Lower leg skin (tissue), 4 donors: ENCODE data around the gene GLB1L2. TPM values are rescaled to one million over a fixed set of nuclear protein-coding genes. Genes with fewer than 3 reads are reported as not detected.

Experiments
- DNase-seq, 2 donors: peaks; one replicate each; pipeline ENCODE4 v3.0.0-alpha.2; 2019; ENCODE audit warnings: low spot score in 2 of 2
- H3K4me3 ChIP-seq: fragments of 200-600 bp; sonication (generic); 2 replicates; pipeline ENCODE4 v1.5.1; 2017; ENCODE audit warnings: mild to moderate bottlenecking, low read depth; ENCODE audit not compliant: poor library complexity, severe bottlenecking
- POLR2A ChIP-seq, 2 donors: fragments of 450-650 bp; IDR thresholded peaks; one replicate each; pipeline ENCODE4 v1.6.1; 2016 to 2017; ENCODE audit warnings: antibody characterized with exemption in 2 of 2, mild to moderate bottlenecking in 1 of 2, moderate library complexity in 1 of 2
- WGBS, 2 donors: methylation state at CpG; one replicate each; pipeline ENCODE4 v1.1.5; 2018; 5-methylcytosine and 5-hydroxymethylcytosine counted together
- intact Hi-C: fragments of 100-400 bp; cut with DNase I; formaldehyde crosslinking; loops from one replicate; pipeline ENCODE4 v1.15.0; 2023; ENCODE audit warnings: low total_unique reads
- total RNA-seq, 4 donors: library from RNA; depleted of rRNA; stranded (reverse); fragments of >200 nt; gene quantifications; one replicate each; pipeline ENCODE4 v1.1.0, GENCODE V29; 2016
- TF ChIP-seq, protein P1 (sequence below), 3 donors: fragments of 450-650 bp; IDR thresholded peaks; one replicate each; pipeline ENCODE4 v1.5.1; 2016; ENCODE audit warnings: antibody characterized with exemption in 3 of 3, mild to moderate bottlenecking in 3 of 3, moderate library complexity in 2 of 3

The GLB1L2 gene
- total RNA-seq, 4 donors from 2014 or later, result 9.1 to 21.6 (median 15.1) TPM

DNA sequence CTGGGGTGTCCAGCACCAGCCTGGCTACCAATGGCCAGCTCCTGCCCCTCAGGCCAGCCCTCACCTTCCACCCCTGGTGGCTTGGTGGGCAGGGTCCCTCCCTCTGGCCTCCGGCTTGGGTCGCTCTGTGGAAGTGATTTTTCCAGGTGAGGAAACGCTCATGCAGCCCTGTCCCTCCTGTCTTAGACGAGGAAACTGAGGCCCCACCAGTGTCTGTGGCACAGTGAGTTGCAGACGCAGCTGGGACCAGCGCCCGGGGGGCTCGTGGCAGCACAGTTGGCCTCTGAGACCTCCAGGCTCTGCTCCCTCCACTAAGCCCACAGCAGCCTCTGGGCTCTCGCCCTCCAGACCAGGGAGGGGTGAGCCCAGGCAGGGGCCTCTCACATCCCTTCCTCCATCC is 74.1 kb downstream of the GLB1L2 start:
- intact Hi-C loops, result no loop called here
- TF ChIP-seq POLR2A (IDR thresholded peaks at IDR 0.05), result no peak
- TF ChIP-seq, protein P1, sequence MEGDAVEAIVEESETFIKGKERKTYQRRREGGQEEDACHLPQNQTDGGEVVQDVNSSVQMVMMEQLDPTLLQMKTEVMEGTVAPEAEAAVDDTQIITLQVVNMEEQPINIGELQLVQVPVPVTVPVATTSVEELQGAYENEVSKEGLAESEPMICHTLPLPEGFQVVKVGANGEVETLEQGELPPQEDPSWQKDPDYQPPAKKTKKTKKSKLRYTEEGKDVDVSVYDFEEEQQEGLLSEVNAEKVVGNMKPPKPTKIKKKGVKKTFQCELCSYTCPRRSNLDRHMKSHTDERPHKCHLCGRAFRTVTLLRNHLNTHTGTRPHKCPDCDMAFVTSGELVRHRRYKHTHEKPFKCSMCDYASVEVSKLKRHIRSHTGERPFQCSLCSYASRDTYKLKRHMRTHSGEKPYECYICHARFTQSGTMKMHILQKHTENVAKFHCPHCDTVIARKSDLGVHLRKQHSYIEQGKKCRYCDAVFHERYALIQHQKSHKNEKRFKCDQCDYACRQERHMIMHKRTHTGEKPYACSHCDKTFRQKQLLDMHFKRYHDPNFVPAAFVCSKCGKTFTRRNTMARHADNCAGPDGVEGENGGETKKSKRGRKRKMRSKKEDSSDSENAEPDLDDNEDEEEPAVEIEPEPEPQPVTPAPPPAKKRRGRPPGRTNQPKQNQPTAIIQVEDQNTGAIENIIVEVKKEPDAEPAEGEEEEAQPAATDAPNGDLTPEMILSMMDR (IDR thresholded peaks at IDR 0.05), result no peak
- no peak overlapping the region for H3K4me3 ChIP-seq
- 78 to 100% methylated on average over 2 to 8 of the region's 9 CpGs for WGBS, 2 donors
- no peak for DNase-seq

DNA sequence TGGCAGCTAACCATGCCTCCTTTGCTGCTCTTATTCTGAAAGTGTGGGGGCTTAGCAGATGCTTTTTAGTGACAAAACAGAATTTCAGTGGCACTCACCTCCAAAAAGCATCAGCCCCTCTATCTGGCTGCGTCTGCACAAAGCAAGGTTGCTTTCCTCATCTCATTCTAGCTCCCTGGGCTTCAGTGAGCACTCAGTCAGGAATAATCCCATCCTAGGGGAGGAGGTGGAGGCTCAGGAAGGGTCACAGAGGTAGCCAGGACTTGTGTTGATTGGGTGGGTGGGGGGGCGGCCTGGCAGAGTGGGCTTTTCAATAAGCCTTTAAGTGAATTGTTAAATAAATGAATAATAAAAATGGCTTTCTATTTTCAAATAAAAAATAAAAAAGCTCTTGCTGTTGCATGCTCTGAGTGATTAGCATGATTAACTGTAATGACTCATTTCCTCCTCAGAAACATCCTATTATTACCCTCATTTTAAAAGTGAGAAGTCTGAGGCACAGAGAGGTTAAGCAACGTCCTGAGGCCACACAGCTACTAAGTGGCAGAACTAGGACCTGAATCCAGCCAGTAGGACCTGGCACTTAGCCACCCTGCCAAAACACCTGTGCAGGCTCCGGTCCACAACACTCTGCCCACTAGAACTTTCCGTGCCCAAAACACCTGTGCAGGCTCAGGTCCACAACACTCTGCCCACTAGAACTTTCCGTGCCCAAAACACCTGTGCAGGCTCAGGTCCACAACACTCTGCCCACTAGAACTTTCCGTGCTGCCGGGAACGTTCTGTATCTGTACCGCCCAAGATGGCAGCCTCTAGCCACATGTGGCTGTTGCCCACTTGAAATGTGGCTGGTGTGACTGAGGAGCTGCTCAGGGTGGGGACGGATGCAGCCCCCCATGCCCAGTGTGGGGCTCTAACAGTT is 74.7 kb downstream of the GLB1L2 start:
- DNase-seq, result no peak
- 76 to 78% methylated on average over 11 of the region's 11 CpGs for WGBS, 2 donors
- H3K4me3 ChIP-seq, result no peak overlapping the region
- no peak for TF ChIP-seq POLR2A (IDR thresholded peaks at IDR 0.05)
- TF ChIP-seq, protein P1 (IDR thresholded peaks at IDR 0.05), result no peak
- intact Hi-C loops, result no loop called here

DNA sequence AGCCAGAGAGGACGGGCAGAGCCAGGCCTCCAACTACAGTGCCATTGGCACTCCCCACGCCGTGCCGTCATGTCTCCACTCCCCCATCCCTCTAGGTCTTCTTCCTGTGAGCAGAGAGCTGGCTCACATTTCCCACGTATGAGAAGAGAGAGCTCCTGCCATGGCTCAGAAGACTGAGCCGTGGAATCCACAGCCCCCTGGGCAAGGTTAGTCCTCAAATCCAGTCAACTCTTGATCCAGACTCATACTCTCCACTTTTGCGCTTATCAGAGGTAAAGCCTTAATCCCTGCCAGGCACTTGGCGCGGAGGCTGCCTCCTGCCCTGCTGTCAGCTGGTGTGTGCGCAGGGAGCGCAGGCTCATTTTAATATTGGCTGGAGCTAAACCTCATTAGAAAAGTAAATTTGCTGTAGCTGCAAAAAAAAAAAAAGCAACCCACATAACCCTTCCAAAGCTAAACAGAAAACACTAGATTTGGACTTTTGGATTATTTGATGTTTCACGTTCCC is 75.6 kb downstream of the GLB1L2 start:
- no peak for DNase-seq
- no peak for TF ChIP-seq POLR2A (IDR thresholded peaks at IDR 0.05)
- TF ChIP-seq, protein P1 (IDR thresholded peaks at IDR 0.05), result no peak
- 46 to 51% methylated on average over 12 of the region's 12 CpGs for WGBS, 2 donors
- intact Hi-C loops, result no loop called here
- H3K4me3 ChIP-seq, result no peak overlapping the region

DNA sequence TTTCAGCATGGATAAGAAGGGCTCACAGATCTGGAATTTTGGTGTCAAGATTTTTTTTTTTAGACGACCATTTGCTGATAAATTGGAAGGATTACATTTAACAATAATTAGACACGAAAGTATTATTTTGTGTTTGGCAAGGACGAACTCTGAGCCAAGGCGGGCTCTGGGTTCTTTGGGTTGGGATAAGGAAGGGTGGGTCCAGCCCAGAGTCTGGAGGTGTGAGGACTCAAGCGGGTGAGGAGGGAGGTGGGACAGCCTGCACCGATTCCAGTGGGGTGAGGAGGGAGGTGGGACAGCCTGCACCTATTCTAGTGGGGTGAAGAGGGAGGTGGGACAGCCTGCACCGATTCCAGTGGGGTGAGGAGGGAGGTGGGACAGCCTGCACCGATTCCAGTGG is 76.1 kb downstream of the GLB1L2 start:
- TF ChIP-seq, protein P1 (IDR thresholded peaks at IDR 0.05), result no peak
- TF ChIP-seq POLR2A (IDR thresholded peaks at IDR 0.05), result no peak
- intact Hi-C loops, result no loop called here
- no peak overlapping the region for H3K4me3 ChIP-seq
- no peak for DNase-seq
- WGBS, 2 donors, result 59 to 62% methylated on average over 6 to 8 of the region's 8 CpGs

DNA sequence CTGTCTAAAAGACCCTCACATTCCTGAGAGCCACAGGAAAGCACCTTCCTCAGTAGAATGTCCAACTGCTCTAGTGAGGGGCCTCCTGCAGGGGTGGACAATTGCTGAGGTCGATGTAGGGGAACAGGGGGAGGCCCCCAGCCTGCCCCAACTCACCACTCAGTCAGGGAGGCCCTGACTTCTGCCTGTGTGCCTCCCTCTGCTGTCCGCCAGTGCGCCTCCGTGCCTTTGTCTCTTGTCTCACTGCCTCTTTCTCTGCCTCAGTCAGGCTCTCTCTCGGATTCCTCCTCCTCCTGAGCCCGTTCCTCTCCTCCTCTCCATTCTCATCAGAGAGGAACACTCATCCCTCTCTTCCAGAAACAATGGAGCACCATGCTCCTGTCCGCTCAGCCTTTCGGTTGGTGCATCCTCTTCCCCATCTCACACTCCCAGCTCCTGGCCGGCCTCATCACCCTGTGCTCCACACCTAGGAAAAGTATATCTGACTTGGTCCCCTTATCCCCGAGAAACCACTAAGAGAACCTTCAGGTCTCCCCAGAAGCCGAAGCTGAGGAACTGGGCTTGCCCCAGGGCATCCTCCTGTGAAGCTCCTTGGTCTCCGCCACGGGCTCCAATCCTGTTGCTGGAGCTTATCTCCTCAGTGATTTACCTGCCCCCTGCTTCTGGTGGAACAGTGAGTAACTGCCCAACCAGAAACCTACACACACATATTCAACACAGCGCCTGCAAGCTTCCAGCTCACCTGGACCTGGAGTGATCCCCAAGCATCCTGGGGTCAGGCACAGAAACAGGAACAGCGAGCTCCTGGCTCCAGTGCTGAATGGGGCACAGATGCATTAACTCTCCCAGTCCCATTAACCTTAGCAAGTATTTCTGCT is 78.0 kb downstream of the GLB1L2 start:
- no peak overlapping the region for H3K4me3 ChIP-seq
- intact Hi-C loops, result no loop called here
- TF ChIP-seq, protein P1 (IDR thresholded peaks at IDR 0.05), result no peak
- TF ChIP-seq POLR2A (IDR thresholded peaks at IDR 0.05), result no peak
- 70 to 72% methylated on average over 15 of the region's 15 CpGs for WGBS, 2 donors
- no peak for DNase-seq
